ENCODE data around the gene HAPLN3. TPM values are rescaled to one million over a fixed set of nuclear protein-coding genes. Genes with fewer than 3 reads are reported as not detected.

The HAPLN3 gene
- total and polyA plus RNA-seq, 10 of the 15 experiments (the other 5 are each of a cell fraction or from before 2014, with no cell fraction given), result 0.20 to 5.0 (median 1.4) TPM; not detected in 1

DNA sequence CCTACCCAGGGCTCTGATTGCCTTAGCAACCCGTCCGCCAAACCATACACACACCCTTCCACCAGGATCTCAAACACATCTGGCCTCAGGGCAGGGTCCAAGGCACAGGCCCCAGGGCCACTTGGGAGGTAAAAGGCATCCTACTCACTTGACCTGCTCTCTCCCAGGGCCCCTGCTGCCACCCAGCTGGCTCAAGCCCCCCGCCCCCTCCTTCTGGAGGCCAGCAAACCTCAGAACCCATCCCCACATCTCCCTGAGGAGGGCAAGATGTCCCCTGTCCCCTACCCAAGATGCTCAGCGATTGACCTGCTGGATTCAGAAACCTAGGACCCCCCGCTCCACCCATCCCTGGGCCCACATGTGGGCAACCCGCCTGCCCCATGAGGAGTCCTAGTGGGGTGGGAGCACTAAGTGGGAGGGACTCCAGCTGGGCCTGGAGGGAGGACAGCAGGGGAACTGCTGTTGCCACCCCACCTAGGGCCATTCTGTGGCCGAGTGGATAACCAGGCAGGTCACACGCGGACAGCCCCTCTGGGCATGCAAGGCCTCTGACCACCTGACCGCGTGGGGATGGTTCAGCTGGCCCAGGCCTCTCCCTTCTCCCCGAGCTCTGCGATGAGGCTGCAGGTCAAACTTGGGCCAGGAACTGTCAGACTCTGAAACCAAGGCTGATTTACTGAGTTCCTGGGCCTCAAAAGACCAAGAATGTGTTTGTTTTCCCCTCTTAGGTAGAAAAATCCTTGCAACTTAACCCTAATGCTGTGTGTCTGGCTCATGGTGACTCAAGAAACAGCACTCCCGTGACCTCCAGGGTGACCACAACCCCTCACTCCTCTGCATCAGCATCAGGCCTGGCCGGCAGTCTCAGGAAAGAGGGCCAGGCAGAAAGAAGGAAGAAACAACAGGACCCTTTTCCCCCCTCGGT is 13.6 kb upstream of the HAPLN3 start:
- no peak for FAIRE-seq
- ChIA-PET SMC1A (ENCODE audit: uncharacterized antibody, unreplicated experiment) (no interaction called here), CTCF (interaction anchor here (1.1 to 2.3 kb wide), 3 partner anchors 94 to 113 kb away, joined by 3 to 8 read pairs (median 6); no protein-coding TSS in a partner anchor), RAD21 (ENCODE audit: unreplicated experiment) (interaction anchor here (0.7 kb wide), 1 partner anchor 74 kb away, joined by 3 read pairs; no protein-coding TSS in a partner anchor), POLR2A (no interaction called here)
- ATAC-seq, result no peak
- in situ Hi-C loops (cut with MboI) (loop anchor here (5.0 kb wide), 1 partner anchor 108 kb away; no protein-coding TSS in a partner anchor), intact Hi-C loops (cut with micrococcal nuclease; ENCODE audit: unreplicated experiment) (no loop called here)
- Histone ChIP-seq H2AFZ (ENCODE audit: control insufficient read depth, low read depth, low read length) (no peak overlapping the region), H3K9ac (ENCODE audit: control insufficient read depth, insufficient read depth, low read length) (no peak overlapping the region), H4K20me1 (ENCODE audit: control insufficient read depth, insufficient read depth) (0 out of 2 replicates have a peak, but pooled peaks cover 5% of the 10 kb centered on the region), H3K36me3 (ENCODE audit: control insufficient read depth in 2 of 2, insufficient read depth in 2 of 2, low read length in 1 of 2) (no peaks in the 10 kb centered on the region), H3K27ac (ENCODE audit: control insufficient read depth, insufficient read depth) (no peak overlapping the region), H3K79me2 (ENCODE audit: control insufficient read depth, insufficient read depth, low read length) (no peaks in the 10 kb centered on the region), H3K27me3 (replicated peaks in 1 of 2; ENCODE audit: control insufficient read depth in 2 of 2, insufficient read depth in 2 of 2, low read length in 1 of 2) (peaks cover 0 to 2% of the 10 kb centered on the region in 2 experiments; a peak in 2 of 4 replicates), H3K4me2 (ENCODE audit: control insufficient read depth, insufficient read depth) (no peak overlapping the region), H3K4me1 (ENCODE audit: control insufficient read depth, insufficient read depth, low read length) (no peaks in the 10 kb centered on the region), H3K9me3 (replicated peaks; ENCODE audit: control insufficient read depth, insufficient read depth, low read length) (no peaks in the 10 kb centered on the region), H3K4me3 (no peak overlapping the region)
- BruUV-seq (replicated peaks), result no TSS peak
- TF ChIP-seq SIN3A (IDR thresholded peaks at IDR 0.05; ENCODE audit: low read depth, low read length) (no peak), IKZF2 (IDR thresholded peaks at IDR 0.05) (no peak)
- DNase-seq (ENCODE audit: low read depth, low spot score), result no peak
- WGBS (ENCODE audit: insufficient coverage, insufficient replicate concordance, low lambda C conversion rate, missing lambda C conversion rate), result 35% methylated on average over 16 of the region's 16 CpGs

DNA sequence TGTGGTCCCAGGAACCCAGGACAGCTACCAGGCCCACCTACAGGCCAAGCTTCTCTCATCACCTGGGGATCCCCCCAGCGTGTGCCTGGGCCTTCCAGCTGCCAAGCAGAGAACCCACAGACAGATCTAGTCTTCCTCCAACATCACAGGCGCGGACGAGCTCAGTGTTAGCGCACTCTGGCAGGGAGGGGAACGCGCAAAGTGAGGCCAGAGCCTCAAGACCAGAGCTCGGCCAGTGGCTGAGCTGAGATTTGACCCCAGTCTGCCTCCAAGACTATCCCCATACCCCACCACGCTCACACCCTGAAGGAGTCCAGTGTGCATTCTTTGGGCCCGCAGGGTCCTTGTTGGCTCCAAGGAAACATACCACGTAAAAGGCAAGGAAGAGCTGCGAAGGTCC is 12.8 kb upstream of the HAPLN3 start:
- H3K36me3 ChIP-seq (ENCODE audit: control insufficient read depth in 2 of 2, insufficient read depth in 2 of 2, low read length in 1 of 2), result no peaks in the 10 kb centered on the region
- DNase-seq (ENCODE audit: low read depth, low spot score) (no peak), ATAC-seq (no peak), FAIRE-seq (no peak)
- peaks cover 0 to 2% of the 10 kb centered on the region in 2 experiments; a peak in 2 of 4 replicates for H3K27me3 ChIP-seq (replicated peaks in 1 of 2; ENCODE audit: control insufficient read depth in 2 of 2, insufficient read depth in 2 of 2, low read length in 1 of 2)
- CTCF ChIA-PET, result interaction anchor here (0.5 to 2.3 kb wide), 5 partner anchors 95 to 114 kb away, joined by 3 to 8 read pairs (median 3); no protein-coding TSS in a partner anchor
- in situ Hi-C loops (cut with MboI), result loop anchor here (5.0 kb wide), 1 partner anchor 109 kb away; no protein-coding TSS in a partner anchor
- no peaks in the 10 kb centered on the region for H3K9me3 ChIP-seq (replicated peaks; ENCODE audit: control insufficient read depth, insufficient read depth, low read length)
- H3K27ac ChIP-seq (ENCODE audit: control insufficient read depth, insufficient read depth), result no peak overlapping the region
- POLR2A ChIA-PET, result interaction anchor here (0.7 kb wide), 1 partner anchor 10 kb away, joined by 4 read pairs; no protein-coding TSS in a partner anchor
- H3K4me1 ChIP-seq (ENCODE audit: control insufficient read depth, insufficient read depth, low read length), result no peaks in the 10 kb centered on the region
- H3K4me3 ChIP-seq, result no peak overlapping the region
- no peak overlapping the region for H3K9ac ChIP-seq (ENCODE audit: control insufficient read depth, insufficient read depth, low read length)
- H3K79me2 ChIP-seq (ENCODE audit: control insufficient read depth, insufficient read depth, low read length), result no peaks in the 10 kb centered on the region
- no TSS peak for BruUV-seq (replicated peaks)
- no peak overlapping the region for H3K4me2 ChIP-seq (ENCODE audit: control insufficient read depth, insufficient read depth)
- intact Hi-C loops (cut with micrococcal nuclease; ENCODE audit: unreplicated experiment), result no loop called here
- no peak overlapping the region for H2AFZ ChIP-seq (ENCODE audit: control insufficient read depth, low read depth, low read length)
- RAD21 ChIA-PET (ENCODE audit: unreplicated experiment), result interaction anchor here (0.7 kb wide), 1 partner anchor 74 kb away, joined by 3 read pairs; no protein-coding TSS in a partner anchor
- WGBS (ENCODE audit: insufficient coverage, insufficient replicate concordance, low lambda C conversion rate, missing lambda C conversion rate), result 59% methylated on average over 12 of the region's 12 CpGs
- H4K20me1 ChIP-seq (ENCODE audit: control insufficient read depth, insufficient read depth), result 0 out of 2 replicates have a peak, but pooled peaks cover 5% of the 10 kb centered on the region
- SMC1A ChIA-PET (ENCODE audit: uncharacterized antibody, unreplicated experiment), result no interaction called here
- TF ChIP-seq HDAC2 (IDR thresholded peaks at IDR 0.05), result no peak
- TF ChIP-seq, protein P1, sequence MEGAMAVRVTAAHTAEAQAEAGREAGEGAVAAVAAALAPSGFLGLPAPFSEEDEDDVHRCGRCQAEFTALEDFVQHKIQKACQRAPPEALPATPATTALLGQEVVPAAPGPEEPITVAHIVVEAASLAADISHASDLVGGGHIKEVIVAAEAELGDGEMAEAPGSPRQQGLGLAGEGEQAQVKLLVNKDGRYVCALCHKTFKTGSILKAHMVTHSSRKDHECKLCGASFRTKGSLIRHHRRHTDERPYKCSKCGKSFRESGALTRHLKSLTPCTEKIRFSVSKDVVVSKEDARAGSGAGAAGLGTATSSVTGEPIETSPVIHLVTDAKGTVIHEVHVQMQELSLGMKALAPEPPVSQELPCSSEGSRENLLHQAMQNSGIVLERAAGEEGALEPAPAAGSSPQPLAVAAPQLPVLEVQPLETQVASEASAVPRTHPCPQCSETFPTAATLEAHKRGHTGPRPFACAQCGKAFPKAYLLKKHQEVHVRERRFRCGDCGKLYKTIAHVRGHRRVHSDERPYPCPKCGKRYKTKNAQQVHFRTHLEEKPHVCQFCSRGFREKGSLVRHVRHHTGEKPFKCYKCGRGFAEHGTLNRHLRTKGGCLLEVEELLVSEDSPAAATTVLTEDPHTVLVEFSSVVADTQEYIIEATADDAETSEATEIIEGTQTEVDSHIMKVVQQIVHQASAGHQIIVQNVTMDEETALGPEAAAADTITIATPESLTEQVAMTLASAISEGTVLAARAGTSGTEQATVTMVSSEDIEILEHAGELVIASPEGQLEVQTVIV (IDR thresholded peaks at IDR 0.05; ENCODE audit: borderline replicate concordance, partially characterized antibody), result no peak
- no peak for TF ChIP-seq BCL11A (IDR thresholded peaks at IDR 0.05; ENCODE audit: low read depth, low read length)
- no peak for TF ChIP-seq MEF2B (IDR thresholded peaks at IDR 0.05; ENCODE audit: partially characterized antibody, poor library complexity, severe bottlenecking)
- TF ChIP-seq MYB (IDR thresholded peaks at IDR 0.05; ENCODE audit: borderline replicate concordance, low read depth, low read length), result no peak
- no peak for TF ChIP-seq IRF5 (IDR thresholded peaks at IDR 0.05; ENCODE audit: borderline replicate concordance)
- no peak for TF ChIP-seq MTA3 (IDR thresholded peaks at IDR 0.05; ENCODE audit: borderline replicate concordance, low read length)
- no peak for TF ChIP-seq NFYB (IDR thresholded peaks at IDR 0.05; ENCODE audit: insufficient read depth, low read depth, low read length)
